A673 (cell line): ENCODE results near the gene CPNE1. TPM values are rescaled to one million over a fixed set of nuclear protein-coding genes. Genes with fewer than 3 reads are reported as not detected.

Experiments
- BruUV-seq: library from RNA; stranded (reverse); fragments of 400-500 nt; replicated peaks from 2 replicates; lab custom pipeline; 2021; lab: Mats Ljungman, UMichigan
- CTCF ChIA-PET: fragments of 300-600 bp; sonication (Branson Sonifier 250); formaldehyde crosslinking; loops from one replicate; lab custom pipeline; 2022; ENCODE audit warnings: antibody characterized with exemption; lab: Charles Lee
- POLR2A ChIA-PET: fragments of 300-600 bp; sonication (Branson Sonifier 250); formaldehyde crosslinking; loops from one replicate; lab custom pipeline; 2022; ENCODE audit warnings: antibody characterized with exemption; ENCODE audit not compliant: low non-redundant PET; lab: Charles Lee
- DNase-seq: peaks from one replicate; pipeline ENCODE4 v3.0.0-alpha.2; 2015; ENCODE audit warnings: low spot score
- H3K27ac ChIP-seq: fragments of 200-600 bp; sonication (generic); 2 replicates; pipeline ENCODE4 v1.5.1; 2016; ENCODE audit warnings: mixed run types, low read depth, mild to moderate bottlenecking, mixed read lengths, antibody characterized with exemption, low read length; ENCODE audit not compliant: poor library complexity, severe bottlenecking
- H3K27me3 ChIP-seq: fragments of 200-600 bp; sonication (generic); replicated peaks from 2 replicates; pipeline ENCODE4 v1.6.1; 2017; ENCODE audit warnings: mixed run types, low read depth, mild to moderate bottlenecking, mixed read lengths, antibody characterized with exemption, low read length; ENCODE audit not compliant: insufficient read depth, poor library complexity
- H3K36me3 ChIP-seq: fragments of 200-600 bp; sonication (generic); 2 replicates; pipeline ENCODE4 v1.6.1; 2016; ENCODE audit warnings: mixed run types, mild to moderate bottlenecking, mixed read lengths, antibody characterized with exemption, low read length; ENCODE audit not compliant: insufficient read depth, poor library complexity, severe bottlenecking
- H3K4me1 ChIP-seq: fragments of 200-600 bp; sonication (generic); 2 replicates; pipeline ENCODE4 v1.6.1; 2017; ENCODE audit warnings: mixed run types, mild to moderate bottlenecking, mixed read lengths, antibody characterized with exemption, low read length; ENCODE audit not compliant: insufficient read depth, poor library complexity, severe bottlenecking
- H3K4me3 ChIP-seq: fragments of 200-600 bp; sonication (generic); 2 replicates; pipeline ENCODE4 v1.5.1; 2016; ENCODE audit warnings: low read depth, mixed run types, mild to moderate bottlenecking, mixed read lengths, low read length; ENCODE audit not compliant: poor library complexity, severe bottlenecking
- H3K9me3 ChIP-seq: fragments of 200-600 bp; sonication (generic); 2 replicates; pipeline ENCODE4 v1.6.1; 2016; ENCODE audit warnings: mixed run types, low read depth, mild to moderate bottlenecking, mixed read lengths, antibody characterized with exemption, low read length; ENCODE audit not compliant: poor library complexity, severe bottlenecking
- EZH2 ChIP-seq: fragments of 200-600 bp; sonication (generic); IDR thresholded peaks from 2 replicates; pipeline ENCODE4 v1.6.1; 2017; ENCODE audit warnings: borderline replicate concordance, low read depth, mild to moderate bottlenecking, mixed read lengths, antibody characterized with exemption, low read length; ENCODE audit not compliant: poor library complexity, severe bottlenecking
- intact Hi-C: fragments of 100-400 bp; cut with micrococcal nuclease; formaldehyde crosslinking; loops from one replicate; pipeline ENCODE4 v1.10.0; 2022; ENCODE audit not compliant: unreplicated experiment
- total RNA-seq: library from RNA; stranded (reverse); gene quantifications from 2 replicates; pipeline ENCODE4 v1.2.3, GENCODE V29; 2021
- TF ChIP-seq, protein P1 (sequence below): fragments of 300-800, 200-600 bp; sonication (generic); conservative IDR thresholded peaks from 2 replicates; pipeline ENCODE4 v1.5.1; 2017; ENCODE audit warnings: low read depth, mild to moderate bottlenecking, antibody characterized with exemption, low read length, moderate library complexity, mixed read lengths

The CPNE1 gene
- total RNA-seq, 1 experiment from 2014 or later = 273 TPM

DNA sequence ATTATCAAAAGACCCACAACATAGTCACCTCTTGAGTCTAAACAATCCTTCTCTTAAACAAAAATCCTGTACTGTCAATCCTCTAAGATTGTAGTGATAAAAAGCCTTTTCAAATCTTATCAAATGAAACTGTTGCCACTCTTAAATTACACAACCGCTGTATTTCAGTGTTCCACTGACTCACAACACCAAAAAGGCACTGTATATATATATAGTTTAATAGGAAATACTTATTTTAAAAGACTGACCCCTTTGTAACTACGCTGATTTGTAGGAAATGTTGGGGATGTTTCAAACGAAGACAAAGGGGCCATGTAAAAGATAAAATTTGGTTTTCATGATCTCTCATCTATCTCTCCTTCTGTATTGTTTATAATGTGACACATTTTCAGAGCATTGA is 14.1 kb downstream of the CPNE1 start:
- no peaks in the 10 kb centered on the region for H3K9me3 ChIP-seq
- H3K27me3 ChIP-seq = no peaks in the 10 kb centered on the region
- POLR2A ChIA-PET = no interaction called here
- peaks cover 68% of the 10 kb centered on the region for H3K36me3 ChIP-seq
- no peaks in the 10 kb centered on the region for H3K4me1 ChIP-seq
- no TSS peak for BruUV-seq
- TF ChIP-seq EZH2 = no peak
- TF ChIP-seq, protein P1, sequence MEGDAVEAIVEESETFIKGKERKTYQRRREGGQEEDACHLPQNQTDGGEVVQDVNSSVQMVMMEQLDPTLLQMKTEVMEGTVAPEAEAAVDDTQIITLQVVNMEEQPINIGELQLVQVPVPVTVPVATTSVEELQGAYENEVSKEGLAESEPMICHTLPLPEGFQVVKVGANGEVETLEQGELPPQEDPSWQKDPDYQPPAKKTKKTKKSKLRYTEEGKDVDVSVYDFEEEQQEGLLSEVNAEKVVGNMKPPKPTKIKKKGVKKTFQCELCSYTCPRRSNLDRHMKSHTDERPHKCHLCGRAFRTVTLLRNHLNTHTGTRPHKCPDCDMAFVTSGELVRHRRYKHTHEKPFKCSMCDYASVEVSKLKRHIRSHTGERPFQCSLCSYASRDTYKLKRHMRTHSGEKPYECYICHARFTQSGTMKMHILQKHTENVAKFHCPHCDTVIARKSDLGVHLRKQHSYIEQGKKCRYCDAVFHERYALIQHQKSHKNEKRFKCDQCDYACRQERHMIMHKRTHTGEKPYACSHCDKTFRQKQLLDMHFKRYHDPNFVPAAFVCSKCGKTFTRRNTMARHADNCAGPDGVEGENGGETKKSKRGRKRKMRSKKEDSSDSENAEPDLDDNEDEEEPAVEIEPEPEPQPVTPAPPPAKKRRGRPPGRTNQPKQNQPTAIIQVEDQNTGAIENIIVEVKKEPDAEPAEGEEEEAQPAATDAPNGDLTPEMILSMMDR = no peak
- H3K27ac ChIP-seq = no peak overlapping the region
- no peak overlapping the region for H3K4me3 ChIP-seq
- DNase-seq = no peak
- intact Hi-C loops = no loop called here
- CTCF ChIA-PET = no interaction called here

DNA sequence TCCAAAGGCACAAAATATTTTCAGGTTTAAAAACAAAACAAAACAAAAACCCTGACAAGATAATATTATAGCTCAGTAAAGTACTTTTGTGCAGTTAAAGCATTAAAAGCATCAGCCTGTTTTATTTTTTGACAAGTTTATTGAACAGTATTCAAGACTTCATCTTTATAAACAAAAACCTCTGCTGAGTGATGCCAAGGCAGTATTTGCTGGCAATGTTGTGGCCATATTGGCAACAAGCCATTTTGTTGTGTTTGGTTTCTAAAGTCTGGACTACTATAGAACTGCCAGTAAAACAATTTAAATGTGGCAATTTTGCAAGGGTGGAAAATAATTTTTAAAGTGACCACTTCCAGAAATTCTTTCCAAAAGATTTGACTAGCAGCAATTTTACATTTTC is 15.9 kb downstream of the CPNE1 start:
- no peak for DNase-seq
- no peak for TF ChIP-seq EZH2
- TF ChIP-seq, protein P1 = no peak
- Histone ChIP-seq H3K27me3 (no peaks in the 10 kb centered on the region), H3K9me3 (no peaks in the 10 kb centered on the region), H3K36me3 (peaks cover 50% of the 10 kb centered on the region), H3K4me1 (no peaks in the 10 kb centered on the region), H3K27ac (no peak overlapping the region), H3K4me3 (no peak overlapping the region)
- ChIA-PET CTCF (no interaction called here), POLR2A (no interaction called here)
- intact Hi-C loops = no loop called here
- BruUV-seq = no TSS peak

DNA sequence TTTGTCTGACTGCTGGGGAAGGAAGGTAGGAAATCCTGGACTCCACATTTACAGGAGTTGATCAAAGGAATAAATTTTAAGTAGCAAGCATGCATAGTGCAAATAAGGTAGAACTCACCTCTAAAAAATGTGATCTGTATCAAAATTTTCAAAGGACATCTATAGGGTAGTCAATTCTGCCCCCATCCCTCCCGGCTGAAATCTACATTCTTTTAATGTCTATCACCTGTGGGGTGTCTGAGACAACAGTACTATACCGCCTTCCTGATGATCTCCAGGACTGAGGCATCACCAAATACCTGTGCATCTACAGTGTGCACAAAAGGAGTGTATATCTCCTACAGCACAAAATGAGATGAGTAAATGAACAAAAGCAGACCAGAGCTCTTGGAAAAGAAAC is 19.9 kb downstream of the CPNE1 start:
- CTCF ChIA-PET = no interaction called here
- no peak overlapping the region for H3K27ac ChIP-seq
- H3K9me3 ChIP-seq = no peaks in the 10 kb centered on the region
- BruUV-seq = no TSS peak
- H3K36me3 ChIP-seq = peaks cover 18% of the 10 kb centered on the region
- DNase-seq = no peak
- TF ChIP-seq, protein P1 = no peak
- no peak for TF ChIP-seq EZH2
- no peak overlapping the region for H3K4me3 ChIP-seq
- intact Hi-C loops = no loop called here
- POLR2A ChIA-PET = no interaction called here
- peaks cover 7% of the 10 kb centered on the region for H3K4me1 ChIP-seq
- H3K27me3 ChIP-seq = no peaks in the 10 kb centered on the region
